ENCODE results near the gene STK38.

GRCh38 chr6:36566418-36566905, 19.2 kb upstream of the STK38 start:
- TF ChIP-seq ETV6 (CRISPR knock-in tag; IDR thresholded peaks at IDR 0.05): no peak
- no peak for TF ChIP-seq CTCF (IDR thresholded peaks at IDR 0.05)
- TF ChIP-seq ZNF121 (CRISPR knock-in tag; IDR thresholded peaks at IDR 0.05): no peak
- no peak for TF ChIP-seq E2F5 (CRISPR knock-in tag; IDR thresholded peaks at IDR 0.05)
- TF ChIP-seq JAZF1 (CRISPR knock-in tag; IDR thresholded peaks at IDR 0.05): no peak
